ENCODE data around the gene ZEB2. TPM values are rescaled to one million over a fixed set of nuclear protein-coding genes. Genes with fewer than 3 reads are reported as not detected.

The ZEB2 gene
- total and polyA plus RNA-seq, 2 donors (not counting 3 experiments of a cell fraction or from before 2014, with no cell fraction given): 17.9 to 49.6 TPM

DNA sequence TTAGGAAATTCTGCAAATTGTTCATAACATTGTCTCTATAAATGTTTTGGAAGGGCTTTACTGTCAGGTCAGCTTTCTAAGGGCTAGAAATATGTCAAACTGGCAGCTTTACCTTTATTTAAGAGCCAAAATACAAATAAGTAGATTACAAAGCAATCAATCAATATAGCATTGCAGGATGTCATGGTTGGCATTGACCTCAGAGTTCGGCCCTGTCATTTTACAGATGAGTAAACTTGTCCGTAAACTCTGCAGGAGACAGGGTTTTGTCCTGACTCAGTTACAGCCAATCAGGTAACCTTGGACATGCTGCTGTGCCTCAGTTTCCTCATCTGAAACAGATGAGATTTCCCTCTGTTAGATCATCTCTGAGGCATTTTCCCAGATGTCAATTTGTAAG is 25.9 kb upstream of the ZEB2 start:
- POLR2A ChIA-PET: no interaction called here
- Histone ChIP-seq H3K9me3 (replicated peaks; ENCODE audit: control insufficient read depth, insufficient read depth, low read length) (no peaks in the 10 kb centered on the region), H3K4me1 (ENCODE audit: control insufficient read depth, extremely low read depth, insufficient read depth, low read length) (no peaks in the 10 kb centered on the region), H3K4me3 (replicated peaks in 1 of 3; ENCODE audit: insufficient read depth in 1 of 3, low read depth in 1 of 3, low read length in 3 of 3) (no peak overlapping the region), H3K27ac (ENCODE audit: insufficient read depth, low read depth, low read length) (no peak overlapping the region), H2AFZ (ENCODE audit: low read depth, low read length) (no peak overlapping the region), H3K4me2 (ENCODE audit: insufficient read depth, low read length) (no peak overlapping the region), H3K36me3 (ENCODE audit: control insufficient read depth in 2 of 2, extremely low read depth in 1 of 2, insufficient read depth in 2 of 2, low read length in 2 of 2) (no peaks in the 10 kb centered on the region), H3K9ac (replicated peaks; ENCODE audit: extremely low read depth, insufficient read depth, low read length) (no peak overlapping the region), H3K9me1 (replicated peaks; ENCODE audit: control insufficient read depth, extremely low read depth, insufficient read depth, low read length) (no peaks in the 10 kb centered on the region), H3K79me2 (ENCODE audit: control insufficient read depth, insufficient read depth, low read length) (no peaks in the 10 kb centered on the region), H3K27me3 (ENCODE audit: control insufficient read depth in 2 of 2, insufficient read depth in 2 of 2, low read length in 2 of 2) (no peaks in the 10 kb centered on the region), H4K20me1 (replicated peaks; ENCODE audit: control insufficient read depth, extremely low read depth, insufficient read depth, low read length) (no peaks in the 10 kb centered on the region)
- no peak for TF ChIP-seq EZH2 (IDR thresholded peaks at IDR 0.05; ENCODE audit: borderline replicate concordance, low read depth, low read length, severe bottlenecking)
- TF ChIP-seq, protein P1, sequence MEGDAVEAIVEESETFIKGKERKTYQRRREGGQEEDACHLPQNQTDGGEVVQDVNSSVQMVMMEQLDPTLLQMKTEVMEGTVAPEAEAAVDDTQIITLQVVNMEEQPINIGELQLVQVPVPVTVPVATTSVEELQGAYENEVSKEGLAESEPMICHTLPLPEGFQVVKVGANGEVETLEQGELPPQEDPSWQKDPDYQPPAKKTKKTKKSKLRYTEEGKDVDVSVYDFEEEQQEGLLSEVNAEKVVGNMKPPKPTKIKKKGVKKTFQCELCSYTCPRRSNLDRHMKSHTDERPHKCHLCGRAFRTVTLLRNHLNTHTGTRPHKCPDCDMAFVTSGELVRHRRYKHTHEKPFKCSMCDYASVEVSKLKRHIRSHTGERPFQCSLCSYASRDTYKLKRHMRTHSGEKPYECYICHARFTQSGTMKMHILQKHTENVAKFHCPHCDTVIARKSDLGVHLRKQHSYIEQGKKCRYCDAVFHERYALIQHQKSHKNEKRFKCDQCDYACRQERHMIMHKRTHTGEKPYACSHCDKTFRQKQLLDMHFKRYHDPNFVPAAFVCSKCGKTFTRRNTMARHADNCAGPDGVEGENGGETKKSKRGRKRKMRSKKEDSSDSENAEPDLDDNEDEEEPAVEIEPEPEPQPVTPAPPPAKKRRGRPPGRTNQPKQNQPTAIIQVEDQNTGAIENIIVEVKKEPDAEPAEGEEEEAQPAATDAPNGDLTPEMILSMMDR (IDR thresholded peaks at IDR 0.05; ENCODE audit: extremely low read depth in 1 of 2, insufficient read depth in 1 of 2, low read depth in 1 of 2, low read length in 2 of 2): no peak
- TF ChIP-seq POLR2A (IDR thresholded peaks at IDR 0.05; ENCODE audit: low read depth, low read length): no peak
- no peak for TF ChIP-seq MYC (IDR thresholded peaks at IDR 0.05; ENCODE audit: low read depth, low read length)
- no peak for TF ChIP-seq FOS (IDR thresholded peaks at IDR 0.05; ENCODE audit: borderline replicate concordance, insufficient read depth, low read length)
- intact Hi-C loops (cut with micrococcal nuclease): no loop called here
- no TSS peak for BruUV-seq (replicated peaks)
- DNase-seq (ENCODE audit: low read depth, low spot score) (no peak), FAIRE-seq (no peak)
- CTCF ChIA-PET: no interaction called here
- dilution Hi-C loops (cut with MboI; ENCODE audit: extremely low pct_ligation_motif_present, low sequenced_read_pairs): no loop called here

DNA sequence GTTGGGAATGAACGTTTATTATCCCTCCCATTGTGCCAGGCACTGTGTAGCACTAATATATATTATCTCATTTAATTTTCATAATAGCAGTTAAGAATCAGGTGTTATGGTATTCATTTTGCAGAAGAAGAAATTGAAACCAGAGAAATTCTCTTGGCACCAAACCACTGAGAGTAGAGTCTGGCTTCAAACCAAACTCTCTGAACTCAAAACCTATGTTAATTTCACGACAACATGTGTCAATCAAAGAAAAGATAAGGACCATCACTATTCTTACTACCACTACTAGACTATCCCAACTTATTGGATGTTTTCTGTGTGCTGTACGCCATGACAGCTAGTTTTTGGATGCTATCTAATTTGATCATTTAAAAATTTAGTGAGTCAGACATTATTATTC is 24.1 kb upstream of the ZEB2 start:
- Histone ChIP-seq H2AFZ (ENCODE audit: low read depth, low read length) (no peak overlapping the region), H3K4me3 (replicated peaks in 1 of 3; ENCODE audit: insufficient read depth in 1 of 3, low read depth in 1 of 3, low read length in 3 of 3) (no peak overlapping the region), H3K79me2 (ENCODE audit: control insufficient read depth, insufficient read depth, low read length) (no peaks in the 10 kb centered on the region), H3K36me3 (ENCODE audit: control insufficient read depth in 2 of 2, extremely low read depth in 1 of 2, insufficient read depth in 2 of 2, low read length in 2 of 2) (no peaks in the 10 kb centered on the region), H3K9me1 (replicated peaks; ENCODE audit: control insufficient read depth, extremely low read depth, insufficient read depth, low read length) (no peaks in the 10 kb centered on the region), H3K9me3 (replicated peaks; ENCODE audit: control insufficient read depth, insufficient read depth, low read length) (no peaks in the 10 kb centered on the region), H4K20me1 (replicated peaks; ENCODE audit: control insufficient read depth, extremely low read depth, insufficient read depth, low read length) (no peaks in the 10 kb centered on the region), H3K27ac (ENCODE audit: insufficient read depth, low read depth, low read length) (no peak overlapping the region), H3K4me2 (ENCODE audit: insufficient read depth, low read length) (no peak overlapping the region), H3K9ac (replicated peaks; ENCODE audit: extremely low read depth, insufficient read depth, low read length) (no peak overlapping the region), H3K27me3 (ENCODE audit: control insufficient read depth in 2 of 2, insufficient read depth in 2 of 2, low read length in 2 of 2) (no peaks in the 10 kb centered on the region), H3K4me1 (ENCODE audit: control insufficient read depth, extremely low read depth, insufficient read depth, low read length) (no peaks in the 10 kb centered on the region)
- CTCF ChIA-PET: no interaction called here
- FAIRE-seq (no peak), DNase-seq (ENCODE audit: low read depth, low spot score) (no peak)
- no TSS peak for BruUV-seq (replicated peaks)
- intact Hi-C loops (cut with micrococcal nuclease) (no loop called here), dilution Hi-C loops (cut with MboI; ENCODE audit: extremely low pct_ligation_motif_present, low sequenced_read_pairs) (no loop called here)
- TF ChIP-seq MAX (IDR thresholded peaks at IDR 0.05; ENCODE audit: insufficient read depth, insufficient read length): no peak
- no peak for TF ChIP-seq EZH2 (IDR thresholded peaks at IDR 0.05; ENCODE audit: borderline replicate concordance, low read depth, low read length, severe bottlenecking)
- POLR2A ChIA-PET: no interaction called here

Measured in endothelial cell of umbilical vein (primary cell).